HEK293T (cell line): Measurements from ENCODE around the gene AGTRAP.

Source experiments
- ARNT ChIP-seq: fragments of 450-650 bp; IDR thresholded peaks from 2 replicates; pipeline ENCODE4 v1.6.1; 2017; ENCODE audit warnings: mild to moderate bottlenecking
- BHLHE40 ChIP-seq: fragments of 450-650 bp; IDR thresholded peaks from 2 replicates; pipeline ENCODE4 v1.6.1; 2016; ENCODE audit warnings: mild to moderate bottlenecking, moderate library complexity, borderline replicate concordance
- CTBP1 ChIP-seq: fragments of 450-650 bp; IDR thresholded peaks from 2 replicates; pipeline ENCODE4 v1.6.1; 2016; ENCODE audit warnings: borderline replicate concordance
- ELF4 ChIP-seq: fragments of 450-650 bp; IDR thresholded peaks from 2 replicates; pipeline ENCODE4 v1.6.1; 2017; ENCODE audit warnings: antibody characterized with exemption
- FOXA1 ChIP-seq: fragments of 450-650 bp; IDR thresholded peaks from 2 replicates; pipeline ENCODE4 v1.6.1; 2016; ENCODE audit warnings: mild to moderate bottlenecking
- FOXM1 ChIP-seq: fragments of 450-650 bp; IDR thresholded peaks from 2 replicates; pipeline ENCODE4 v1.6.1; 2017; ENCODE audit warnings: mild to moderate bottlenecking, borderline replicate concordance
- L3MBTL2 ChIP-seq: fragments of 450-650 bp; conservative IDR thresholded peaks from 2 replicates; pipeline ENCODE4 v1.6.1; 2016; ENCODE audit warnings: mild to moderate bottlenecking
- SP1 ChIP-seq: fragments of 450-650 bp; IDR thresholded peaks from 2 replicates; pipeline ENCODE4 v1.6.1; 2017
- SUZ12 ChIP-seq: fragments of 450-650 bp; IDR thresholded peaks from 2 replicates; pipeline ENCODE4 v1.6.1; 2016; ENCODE audit warnings: mild to moderate bottlenecking
- TARDBP ChIP-seq: fragments of 450-650 bp; IDR thresholded peaks from 2 replicates; pipeline ENCODE4 v1.6.1; 2016
- ZNF384 ChIP-seq: fragments of 450-650 bp; IDR thresholded peaks from 2 replicates; pipeline ENCODE4 v1.6.1; 2016
- TF ChIP-seq, protein P1 (sequence below): fragments of 450-650 bp; IDR thresholded peaks from 2 replicates; pipeline ENCODE4 v1.6.1; 2016

DNA sequence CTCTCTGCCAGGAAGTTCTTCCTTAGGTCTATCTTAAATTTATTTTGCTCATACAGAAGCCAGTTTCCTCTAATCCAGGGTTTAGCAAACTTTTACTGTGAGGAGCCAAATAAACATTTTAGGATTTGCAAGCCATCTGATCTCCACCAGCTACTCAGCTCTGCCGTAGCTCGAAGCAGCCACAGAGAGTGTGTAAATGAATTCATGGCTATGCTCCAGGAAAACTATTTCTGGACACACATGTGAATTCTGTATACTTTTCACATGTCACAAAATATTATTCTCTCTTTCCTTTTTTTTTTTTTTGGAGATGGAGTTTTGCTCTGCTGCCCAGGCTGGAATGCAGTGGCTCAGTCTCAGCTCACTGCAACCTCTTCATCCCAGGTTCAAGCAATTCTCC is 13.4 kb upstream of the AGTRAP start:
- TF ChIP-seq BHLHE40 (no peak), SP1 (no peak), FOXA1 (no peak), ARNT (no peak), TARDBP (no peak), SUZ12 (no peak), ZNF384 (no peak), FOXM1 (no peak), L3MBTL2 (no peak), ELF4 (no peak), CTBP1 (no peak)
- TF ChIP-seq, protein P1, sequence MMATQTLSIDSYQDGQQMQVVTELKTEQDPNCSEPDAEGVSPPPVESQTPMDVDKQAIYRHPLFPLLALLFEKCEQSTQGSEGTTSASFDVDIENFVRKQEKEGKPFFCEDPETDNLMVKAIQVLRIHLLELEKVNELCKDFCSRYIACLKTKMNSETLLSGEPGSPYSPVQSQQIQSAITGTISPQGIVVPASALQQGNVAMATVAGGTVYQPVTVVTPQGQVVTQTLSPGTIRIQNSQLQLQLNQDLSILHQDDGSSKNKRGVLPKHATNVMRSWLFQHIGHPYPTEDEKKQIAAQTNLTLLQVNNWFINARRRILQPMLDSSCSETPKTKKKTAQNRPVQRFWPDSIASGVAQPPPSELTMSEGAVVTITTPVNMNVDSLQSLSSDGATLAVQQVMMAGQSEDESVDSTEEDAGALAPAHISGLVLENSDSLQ, result no peak
